ENCODE results near the gene AKAP6. TPM values are rescaled to one million over a fixed set of nuclear protein-coding genes. Genes with fewer than 3 reads are reported as not detected.

The AKAP6 gene
- total RNA-seq, 1 experiment from 2014 or later: 1.1 TPM

- Histone ChIP-seq H2BK5ac (ENCODE audit: insufficient read length, low read length) (no peak overlapping the region), H3K18ac (ENCODE audit: insufficient read length, low read depth, low read length) (no peak overlapping the region), H3K9ac (ENCODE audit: extremely low read depth, insufficient read length, low read length) (no peak overlapping the region), H3K23ac (ENCODE audit: insufficient read length, low read depth, low read length) (no peak overlapping the region), H2BK12ac (ENCODE audit: insufficient read length, low read depth, low read length) (no peak overlapping the region), H4K8ac (replicated peaks; ENCODE audit: insufficient read length, low read depth, low read length) (no peak overlapping the region), H2AK5ac (ENCODE audit: insufficient read length, low read length) (no peak overlapping the region), H3K4me1 (ENCODE audit: insufficient read depth, low read length) (no peaks in the 10 kb centered on the region; the same call in 1 of the 2 replicates), H4K91ac (ENCODE audit: insufficient read length, low read depth, low read length) (no peak overlapping the region), H3K9me3 (ENCODE audit: control insufficient read depth, low read depth, low read length) (no peaks in the 10 kb centered on the region), H3K4ac (ENCODE audit: low read depth, low read length) (no peak overlapping the region), H4K5ac (ENCODE audit: insufficient read length, low read depth, low read length) (no peak overlapping the region), H4K20me1 (ENCODE audit: control insufficient read depth, insufficient read depth, insufficient read length) (no peaks in the 10 kb centered on the region), H3K14ac (ENCODE audit: insufficient read depth, low read length) (no peak overlapping the region), H2BK20ac (ENCODE audit: low read depth, low read length, poor library complexity, severe bottlenecking) (no peak overlapping the region), H3K27me3 (ENCODE audit: insufficient read depth, low read length) (no peaks in the 10 kb centered on the region), H3K79me1 (ENCODE audit: insufficient read depth, low read depth, low read length, poor library complexity, severe bottlenecking) (no peaks in the 10 kb centered on the region), H3K56ac (ENCODE audit: insufficient read length, low read depth, low read length) (no peak overlapping the region), H3K79me2 (ENCODE audit: insufficient read depth, low read length) (no peaks in the 10 kb centered on the region), H3K4me2 (ENCODE audit: insufficient read depth, insufficient read length, low read length) (no peak overlapping the region), H2BK15ac (ENCODE audit: low read depth, low read length) (no peak overlapping the region), H2AFZ (ENCODE audit: low read length) (no peak overlapping the region), H3T11ph (ENCODE audit: low read length) (no peak overlapping the region), H3K27ac (ENCODE audit: insufficient read length, low read depth, low read length) (no peak overlapping the region), H2BK120ac (ENCODE audit: low read depth, low read length, poor library complexity, severe bottlenecking) (no peak overlapping the region), H3K23me2 (ENCODE audit: insufficient read length, low read depth, low read length, poor library complexity, severe bottlenecking) (no peaks in the 10 kb centered on the region)
- Mint-ChIP-seq H3K36me3 (ENCODE audit: insufficient read depth in 1 of 3, low read depth in 3 of 3) (no peaks in the 10 kb centered on the region), H3K9me3 (no peaks in the 10 kb centered on the region), H3K4me3 (no peak overlapping the region), H3K27me3 (ENCODE audit: low read depth) (no peaks in the 10 kb centered on the region), H3K27ac (no peak overlapping the region), H3K4me1 (peaks cover 10 to 19% of the 10 kb centered on the region in 2 experiments)
- TF ChIP-seq, protein P1, sequence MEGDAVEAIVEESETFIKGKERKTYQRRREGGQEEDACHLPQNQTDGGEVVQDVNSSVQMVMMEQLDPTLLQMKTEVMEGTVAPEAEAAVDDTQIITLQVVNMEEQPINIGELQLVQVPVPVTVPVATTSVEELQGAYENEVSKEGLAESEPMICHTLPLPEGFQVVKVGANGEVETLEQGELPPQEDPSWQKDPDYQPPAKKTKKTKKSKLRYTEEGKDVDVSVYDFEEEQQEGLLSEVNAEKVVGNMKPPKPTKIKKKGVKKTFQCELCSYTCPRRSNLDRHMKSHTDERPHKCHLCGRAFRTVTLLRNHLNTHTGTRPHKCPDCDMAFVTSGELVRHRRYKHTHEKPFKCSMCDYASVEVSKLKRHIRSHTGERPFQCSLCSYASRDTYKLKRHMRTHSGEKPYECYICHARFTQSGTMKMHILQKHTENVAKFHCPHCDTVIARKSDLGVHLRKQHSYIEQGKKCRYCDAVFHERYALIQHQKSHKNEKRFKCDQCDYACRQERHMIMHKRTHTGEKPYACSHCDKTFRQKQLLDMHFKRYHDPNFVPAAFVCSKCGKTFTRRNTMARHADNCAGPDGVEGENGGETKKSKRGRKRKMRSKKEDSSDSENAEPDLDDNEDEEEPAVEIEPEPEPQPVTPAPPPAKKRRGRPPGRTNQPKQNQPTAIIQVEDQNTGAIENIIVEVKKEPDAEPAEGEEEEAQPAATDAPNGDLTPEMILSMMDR (conservative IDR thresholded peaks at IDR 0.05): no peak
- WGBS (ENCODE audit: extremely low coverage, insufficient read length, low lambda C conversion rate): no CpG with 5 or more reads among the region's 1 CpG
- no peak for DNase-seq
These were observed 368.6 kb downstream of the AKAP6 start for GRCh38 chr14:32697704-32698103.

Data from H9 (cell line).